H1 (cell line): Measurements from ENCODE around the gene RRAGC. TPM values are rescaled to one million over a fixed set of nuclear protein-coding genes. Genes with fewer than 3 reads are reported as not detected.

Experiments used
- CTCF ChIA-PET: fragments of 300-600 bp; sonication (Branson Sonifier 250); formaldehyde crosslinking; loops from one replicate; lab custom pipeline; 2021; ENCODE audit not compliant: partially characterized antibody; lab: Charles Lee
- POLR2A ChIA-PET: fragments of 300-600 bp; sonication (Branson Sonifier 250); formaldehyde crosslinking; loops from one replicate; lab custom pipeline; 2021; ENCODE audit warnings: inconsistent platforms; ENCODE audit not compliant: partially characterized antibody; lab: Charles Lee
- DNase-seq, 2 experiments: peaks; one replicate each; pipeline versions ENCODE4 v3.0.0 to v3.0.0-alpha.2; 2010 to 2022; ENCODE audit warnings: low spot score in 2 of 2, low read depth in 1 of 2, mixed read lengths in 1 of 2
- FAIRE-seq: peaks from 2 replicates; lab custom pipeline; 2011; peaks lifted over from hg19 to GRCh38; lab: Jason Lieb, UNC
- H2AFZ ChIP-seq: 2 replicates; pipeline ENCODE4 v1.8.1; 2012; ENCODE audit warnings: low read length, inconsistent platforms
- H2AK5ac ChIP-seq: 2 replicates; pipeline ENCODE4 v1.6.1; 2013; ENCODE audit warnings: low read depth, low read length
- H2BK120ac ChIP-seq: replicated peaks from 2 replicates; pipeline ENCODE3; 2013; ENCODE audit warnings: low read depth, low read length, inconsistent platforms
- H2BK12ac ChIP-seq: 2 replicates; pipeline ENCODE4 v1.6.1; 2013; ENCODE audit warnings: low read depth, low read length
- H2BK15ac ChIP-seq: 2 replicates; pipeline ENCODE4 v1.6.1; 2013; ENCODE audit warnings: low read length
- H2BK20ac ChIP-seq: 2 replicates; pipeline ENCODE4 v1.6.1; 2013; ENCODE audit warnings: low read length
- H2BK5ac ChIP-seq: 2 replicates; pipeline ENCODE4 v1.6.1; 2013; ENCODE audit warnings: low read depth, low read length
- H3K14ac ChIP-seq: 2 replicates; pipeline ENCODE4 v1.6.1; 2013; ENCODE audit warnings: inconsistent platforms; ENCODE audit not compliant: insufficient read length
- H3K18ac ChIP-seq: 2 replicates; pipeline ENCODE4 v1.6.1; 2013; ENCODE audit warnings: low read length; ENCODE audit errors: extremely low read depth
- H3K23ac ChIP-seq: 2 replicates; pipeline ENCODE4 v1.6.1; 2013; ENCODE audit warnings: inconsistent platforms; ENCODE audit not compliant: insufficient read length
- H3K23me2 ChIP-seq: 2 replicates; pipeline ENCODE4 v1.6.1; 2013; ENCODE audit warnings: low read depth, low read length
- H3K27ac ChIP-seq: 2 replicates; pipeline ENCODE4 v1.6.1; 2011; ENCODE audit warnings: low read depth, low read length, inconsistent platforms
- H3K27me3 ChIP-seq, 4 experiments: replicated peaks in 1 of 4; 1 replicate in 1 of 4; 2 replicates in 3 of 4; pipeline versions ENCODE4 v1.6.1 to v1.8.1; 2011 to 2013; ENCODE audit warnings: low read length in 3 of 4, mild to moderate bottlenecking in 3 of 4, inconsistent platforms in 2 of 4, mixed read lengths in 2 of 4, moderate library complexity in 1 of 4; ENCODE audit not compliant: control insufficient read depth in 3 of 4, insufficient read depth in 3 of 4; ENCODE audit errors: extremely low read depth in 1 of 4
- H3K36me3 ChIP-seq, 4 experiments: 2 replicates each; pipeline versions ENCODE4 v1.6.1 to v1.8.1; 2011 to 2013; ENCODE audit warnings: mild to moderate bottlenecking in 4 of 4, low read length in 3 of 4, moderate library complexity in 2 of 4, control low read depth in 1 of 4, inconsistent platforms in 1 of 4; ENCODE audit not compliant: insufficient read depth in 4 of 4, control insufficient read depth in 2 of 4
- H3K4ac ChIP-seq: replicated peaks from 2 replicates; pipeline ENCODE3; 2013; ENCODE audit warnings: low read length, low read depth, mixed read lengths, inconsistent platforms; ENCODE audit not compliant: insufficient read length
- H3K4me1 ChIP-seq, 4 experiments: replicated peaks in 1 of 4; 1 replicate in 1 of 4; 2 replicates in 3 of 4; pipeline versions ENCODE4 v1.6.1 to v1.8.1; 2011 to 2013; ENCODE audit warnings: low read length in 3 of 4, inconsistent platforms in 2 of 4, mixed read lengths in 1 of 4; ENCODE audit not compliant: insufficient read depth in 4 of 4, control insufficient read depth in 3 of 4
- H3K4me2 ChIP-seq, 2 experiments: 2 replicates each; pipeline versions ENCODE4 v1.6.1 to v1.8.1; 2011 to 2013; ENCODE audit warnings: low read depth in 2 of 2, low read length in 2 of 2, control low read depth in 1 of 2, inconsistent platforms in 1 of 2, mild to moderate bottlenecking in 1 of 2; ENCODE audit not compliant: insufficient read depth in 1 of 2
- H3K4me3 ChIP-seq, 4 experiments: fragments of 200-600, 300-600 bp in 1 of 4; sonication (generic), shearing (Covaris generic), sonication (Bioruptor Twin) in 1 of 4; 2 replicates each; pipeline versions ENCODE4 v1.5.1 to v1.8.1; 2011 to 2016; ENCODE audit warnings: low read length in 4 of 4, low read depth in 3 of 4, control low read depth in 2 of 4, inconsistent platforms in 2 of 4, mild to moderate bottlenecking in 2 of 4, mixed read lengths in 1 of 4, moderate library complexity in 1 of 4; ENCODE audit not compliant: insufficient read depth in 2 of 4; ENCODE audit errors: extremely low read depth in 1 of 4
- H3K56ac ChIP-seq: replicated peaks from 2 replicates; pipeline ENCODE3; 2013; ENCODE audit warnings: low read depth, mild to moderate bottlenecking, mixed read lengths, low read length, inconsistent platforms; ENCODE audit not compliant: insufficient read length
- H3K79me1 ChIP-seq: 2 replicates; pipeline ENCODE4 v1.6.1; 2013; ENCODE audit warnings: low read depth, low read length, control low read depth
- H3K79me2 ChIP-seq, 2 experiments: 2 replicates each; pipeline versions ENCODE4 v1.6.1 to v1.8.1; 2012 to 2013; ENCODE audit warnings: low read length in 2 of 2, mild to moderate bottlenecking in 2 of 2, inconsistent platforms in 1 of 2; ENCODE audit not compliant: insufficient read depth in 2 of 2, control insufficient read depth in 1 of 2
- H3K9ac ChIP-seq, 4 experiments: replicated peaks in 1 of 4; 1 replicate in 1 of 4; 2 replicates in 3 of 4; pipeline versions ENCODE4 v1.6.1 to v1.8.1; 2011 to 2013; ENCODE audit warnings: low read depth in 3 of 4, low read length in 3 of 4, control low read depth in 2 of 4, mild to moderate bottlenecking in 2 of 4, moderate library complexity in 2 of 4, inconsistent platforms in 1 of 4; ENCODE audit errors: extremely low read depth in 1 of 4
- H3K9me3 ChIP-seq, 2 experiments: 2 replicates each; pipeline versions ENCODE4 v1.6.1 to v1.8.1; 2012 to 2013; ENCODE audit warnings: mild to moderate bottlenecking in 2 of 2, moderate library complexity in 2 of 2, control low read depth in 1 of 2, inconsistent platforms in 1 of 2, low read depth in 1 of 2, low read length in 1 of 2, mixed read lengths in 1 of 2; ENCODE audit not compliant: insufficient read depth in 2 of 2
- H4K20me1 ChIP-seq, 2 experiments: replicated peaks in 1 of 2; 2 replicates each; pipeline versions ENCODE3 to v1.8.1; 2011 to 2013; ENCODE audit warnings: inconsistent platforms in 2 of 2, low read length in 2 of 2, mild to moderate bottlenecking in 1 of 2; ENCODE audit not compliant: insufficient read depth in 2 of 2, control insufficient read depth in 1 of 2
- H4K5ac ChIP-seq: 2 replicates; pipeline ENCODE4 v1.6.1; 2013; ENCODE audit warnings: low read length, low read depth, mixed read lengths, inconsistent platforms; ENCODE audit not compliant: insufficient read length
- H4K8ac ChIP-seq: 2 replicates; pipeline ENCODE4 v1.8.0; 2013; ENCODE audit warnings: mild to moderate bottlenecking, moderate library complexity, low read length, inconsistent platforms; ENCODE audit not compliant: insufficient read depth; ENCODE audit errors: extremely low read depth
- H4K91ac ChIP-seq: replicated peaks from 2 replicates; pipeline ENCODE3; 2013; ENCODE audit warnings: low read length, mixed read lengths, inconsistent platforms; ENCODE audit not compliant: insufficient read length
- ATF3 ChIP-seq: IDR thresholded peaks from 2 replicates; pipeline ENCODE4 v1.6.1; 2011; ENCODE audit warnings: low read depth, mild to moderate bottlenecking, low read length; ENCODE audit not compliant: insufficient read depth
- BACH1 ChIP-seq: IDR thresholded peaks from 2 replicates; pipeline ENCODE4 v1.6.1; 2012; ENCODE audit warnings: low read length, improper control_type of control experiment
- CEBPB ChIP-seq: IDR thresholded peaks from 2 replicates; pipeline ENCODE4 v1.6.1; 2012; ENCODE audit warnings: low read depth, low read length
- HDAC2 ChIP-seq, 2 experiments: fragments of 300-600 bp in 1 of 2; sonication (generic) in 1 of 2; IDR thresholded peaks; 2 replicates each; pipeline ENCODE4 v1.6.1; 2011 to 2012; ENCODE audit warnings: low read depth in 2 of 2, low read length in 2 of 2, mild to moderate bottlenecking in 2 of 2, moderate library complexity in 2 of 2, borderline replicate concordance in 1 of 2, inconsistent platforms in 1 of 2
- MAFK ChIP-seq: IDR thresholded peaks from 2 replicates; pipeline ENCODE4 v1.6.1; 2012; ENCODE audit warnings: low read depth, mild to moderate bottlenecking, improper control_type of control experiment, low read length
- POLR2AphosphoS5 ChIP-seq: IDR thresholded peaks from 2 replicates; pipeline ENCODE4 v1.6.1; 2011; ENCODE audit warnings: low read depth, low read length
- RFX5 ChIP-seq: IDR thresholded peaks from 2 replicates; pipeline ENCODE4 v1.6.1; 2011; ENCODE audit warnings: low read depth, low read length, improper control_type of control experiment, borderline replicate concordance
- RXRA ChIP-seq: IDR thresholded peaks from 2 replicates; pipeline ENCODE4 v1.6.1; 2011; ENCODE audit warnings: low read depth, mild to moderate bottlenecking, low read length, moderate library complexity; ENCODE audit not compliant: insufficient read depth
- SIN3A ChIP-seq, 2 experiments: IDR thresholded peaks in 1 of 2; conservative IDR thresholded peaks in 1 of 2; 2 replicates each; pipeline ENCODE4 v1.6.1; 2011 to 2012; ENCODE audit warnings: low read length in 2 of 2, improper control_type of control experiment in 1 of 2, low read depth in 1 of 2, mild to moderate bottlenecking in 1 of 2
- SIRT6 ChIP-seq: IDR thresholded peaks from one replicate; pipeline ENCODE4 v1.7.1; 2012; ENCODE audit warnings: low read length, inconsistent platforms
- SP4 ChIP-seq: IDR thresholded peaks from 2 replicates; pipeline ENCODE4 v1.6.1; 2012; ENCODE audit warnings: low read length, inconsistent platforms
- SUZ12 ChIP-seq: fragments of 200-600 bp; sonication (generic); IDR thresholded peaks from 2 replicates; pipeline ENCODE4 v1.6.1; 2012; ENCODE audit warnings: mild to moderate bottlenecking, inconsistent platforms, low read length, moderate library complexity, mixed read lengths
- YY1 ChIP-seq: IDR thresholded peaks from 2 replicates; pipeline ENCODE4 v1.6.1; 2011; ENCODE audit warnings: low read depth, mild to moderate bottlenecking, low read length
- ZNF274 ChIP-seq: IDR thresholded peaks from 2 replicates; pipeline ENCODE4 v1.7.0; 2012; ENCODE audit warnings: low read length, borderline replicate concordance; ENCODE audit errors: extremely low read depth
- WGBS, 2 experiments: shearing (Covaris generic) in 1 of 2; methylation state at CpG; one replicate each; pipeline versions ENCODE4 v1.1.6 to v1.1.7; 2013 to 2015; ENCODE audit warnings: low lambda C conversion rate in 2 of 2, mixed read lengths in 2 of 2, inconsistent platforms in 1 of 2, low coverage in 1 of 2, missing lambda C conversion rate in 1 of 2; ENCODE audit not compliant: insufficient replicate concordance in 2 of 2, insufficient coverage in 1 of 2, insufficient read length in 1 of 2; ENCODE audit errors: extremely low coverage in 1 of 2, missing lambda C conversion rate in 1 of 2; 5-methylcytosine and 5-hydroxymethylcytosine counted together
- polyA plus RNA-seq, 7 experiments: library from polyadenylated mRNA; depleted of rRNA in 3 of 7; stranded (reverse) in 5 of 7; unstranded in 2 of 7; fragments of >200 nt in 5 of 7; fragments of 200-250 nt in 2 of 7; gene quantifications; 1 replicate in 5 of 7; 2 replicates in 1 of 7; 4 replicates in 1 of 7; pipeline versions ENCODE4 v1.2.1 to v1.2.3, GENCODE V29; 2011 to 2013; ENCODE audit warnings: missing spikeins in 2 of 7, mixed read lengths in 2 of 7
- total RNA-seq: library from RNA; stranded (reverse); fragmentation: NEBNext Ultra II Directional; extraction: Animal tissue kit (Norgen Biotek cat#: 25700); gene quantifications from 2 replicates; pipeline ENCODE4 v1.2.1, GENCODE V29; 2021

RRAGC gene
- total and polyA plus RNA-seq, 2 of the 8 experiments (the other 6 are each of a cell fraction or from before 2014, with no cell fraction given) = 12.0 to 16.5 TPM

DNA sequence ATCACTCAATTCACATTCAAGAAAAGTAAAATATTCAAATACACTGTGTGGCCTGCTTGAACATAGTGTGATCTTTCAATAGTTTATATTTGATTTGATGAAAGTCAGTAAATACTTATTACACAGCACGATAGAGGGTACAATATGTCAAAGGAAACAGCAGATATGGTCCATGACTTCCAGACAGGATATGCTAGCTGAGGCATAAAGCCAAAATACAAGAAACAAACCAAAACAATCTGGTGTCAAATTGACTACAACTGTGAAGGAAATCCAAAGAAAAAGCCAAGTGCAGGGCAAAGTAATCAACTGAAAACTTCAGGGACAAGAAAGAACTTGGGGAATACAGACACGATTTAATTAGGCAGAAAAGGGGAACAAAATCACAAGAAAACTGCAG lies 19.3 kb downstream of the RRAGC start:
- H3K79me2 ChIP-seq = no peaks in the 10 kb centered on the region
- no peak overlapping the region for H2BK120ac ChIP-seq
- H2BK15ac ChIP-seq = no peak overlapping the region
- H2BK5ac ChIP-seq = no peak overlapping the region
- no peak overlapping the region for H4K5ac ChIP-seq
- no peak overlapping the region for H3K4ac ChIP-seq
- whole genome bisulfite sequencing, 2 experiments = 90% methylated on average over 2 of the region's 2 CpGs; no CpG with 5 or more reads in 1 of the 2 experiments
- H3K4me2 ChIP-seq = no peak overlapping the region
- H3K4me1 ChIP-seq = peaks cover 0 to 2% (median 0%) of the 10 kb centered on the region in 4 experiments; a peak in 2 of 7 replicates
- no peak overlapping the region for H4K8ac ChIP-seq
- no peak overlapping the region for H3K23ac ChIP-seq
- ChIA-PET CTCF (interaction anchor here (0.7 kb wide), 1 partner anchor 350 kb away, joined by 3 read pairs; no protein-coding TSS in a partner anchor), POLR2A (no interaction called here)
- no peak overlapping the region for H2AK5ac ChIP-seq
- H3K9ac ChIP-seq = no peak overlapping the region
- FAIRE-seq (no peak), DNase-seq (no peak)
- H3K79me1 ChIP-seq = no peaks in the 10 kb centered on the region
- H3K27ac ChIP-seq = no peak overlapping the region
- H3K4me3 ChIP-seq = no peak overlapping the region
- H3K14ac ChIP-seq = no peak overlapping the region
- no peak overlapping the region for H3K18ac ChIP-seq
- H2BK12ac ChIP-seq = no peak overlapping the region
- H3K36me3 ChIP-seq = peaks cover 0 to 30% (median 12%) of the 10 kb centered on the region in 4 experiments; a peak in 4 of 8 replicates
- H2AFZ ChIP-seq = no peak overlapping the region
- no peaks in the 10 kb centered on the region for H3K23me2 ChIP-seq
- no peak overlapping the region for H4K91ac ChIP-seq
- H3K56ac ChIP-seq = no peak overlapping the region
- no peak overlapping the region for H2BK20ac ChIP-seq
- no peaks in the 10 kb centered on the region for H3K9me3 ChIP-seq
- TF ChIP-seq YY1 = no peak
- TF ChIP-seq SUZ12 = no peak
- TF ChIP-seq HDAC2 (IDR thresholded peaks at IDR 0.05; ENCODE audit: borderline replicate concordance in 1 of 2, low read depth in 2 of 2, low read length in 2 of 2) = no peak
- no peak for TF ChIP-seq ZNF274
- no peak for TF ChIP-seq ATF3
- no peak for TF ChIP-seq BACH1
- no peak for TF ChIP-seq RFX5
- no peak for TF ChIP-seq SP4
- TF ChIP-seq MAFK = no peak
- TF ChIP-seq RXRA = no peak
- no peak for TF ChIP-seq CEBPB
- no peak for TF ChIP-seq POLR2AphosphoS5
- TF ChIP-seq SIN3A (conservative IDR thresholded peaks at IDR 0.05 in 1 of 2, IDR thresholded peaks at IDR 0.05 in 1 of 2; ENCODE audit: low read depth in 1 of 2, low read length in 2 of 2) = no peak
- TF ChIP-seq SIRT6 = no peak
- H4K20me1 ChIP-seq = no peaks in the 10 kb centered on the region
- no peaks in the 10 kb centered on the region for H3K27me3 ChIP-seq
